Right lung (tissue), 10 donors: ENCODE data around the gene C1orf174. TPM values are rescaled to one million over a fixed set of nuclear protein-coding genes. Genes with fewer than 3 reads are reported as not detected.

Experiments used
- DNase-seq, 2 donors: peaks; one replicate each; pipeline ENCODE4 v3.0.0-alpha.2; 2013
- long read RNA-seq, 8 donors: transcript quantifications; one replicate each; lab custom pipeline, GENCODE V29; 2026
- polyA plus RNA-seq, 5 donors: library from polyadenylated mRNA; unstranded; fragments of 120-200 nt; gene quantifications; one replicate each; pipeline versions ENCODE4 v1.2.1 to v1.2.3, GENCODE V29; 2013; ENCODE audit warnings: inconsistent platforms in 1 of 5, low replicate concordance in 1 of 5; ENCODE audit not compliant: insufficient read length in 5 of 5, insufficient read depth in 1 of 5

The C1orf174 gene
- polyA plus RNA-seq, result 10 to 100 TPM; 21.6 to 28.1 (median 23.5) TPM
- long read RNA-seq, donor 1, transcript C1orf174-201 (4 exons, 1,666 nt), result major isoform, 12 of 58 reads
- long read RNA-seq, donor 1, partial matches to known transcripts, result 46 of 58 reads
- long read RNA-seq, donor 1, other reads (novel, unspliced or antisense), result 0 of 58 reads
- long read RNA-seq, donor 2, transcript C1orf174-201 (4 exons, 1,666 nt), result major isoform, 8 of 9 reads
- long read RNA-seq, donor 2, partial matches to known transcripts, result 0 of 9 reads
- long read RNA-seq, donor 2, other reads (novel, unspliced or antisense), result 0 of 9 reads
- long read RNA-seq, donor 3, transcript C1orf174-201 (4 exons, 1,666 nt), result major isoform, 10 of 42 reads
- long read RNA-seq, donor 3, partial matches to known transcripts, result 32 of 42 reads
- long read RNA-seq, donor 3, other reads (novel, unspliced or antisense), result 0 of 42 reads
- long read RNA-seq, donor 4, partial matches to known transcripts, result 25 of 29 reads
- long read RNA-seq, donor 4, other reads (novel, unspliced or antisense), result 0 of 29 reads
- long read RNA-seq, donor 5, transcript C1orf174-201 (4 exons, 1,666 nt), result major isoform, 14 of 14 reads
- long read RNA-seq, donor 5, partial matches to known transcripts, result 0 of 14 reads
- long read RNA-seq, donor 5, other reads (novel, unspliced or antisense), result 0 of 14 reads
- long read RNA-seq, donor 6, transcript C1orf174-201 (4 exons, 1,666 nt), result major isoform, 17 of 17 reads
- long read RNA-seq, donor 6, partial matches to known transcripts, result 0 of 17 reads
- long read RNA-seq, donor 6, other reads (novel, unspliced or antisense), result 0 of 17 reads
- long read RNA-seq, donor 7, transcript C1orf174-201 (4 exons, 1,666 nt), result major isoform, 14 of 14 reads
- long read RNA-seq, donor 7, partial matches to known transcripts, result 0 of 14 reads
- long read RNA-seq, donor 7, other reads (novel, unspliced or antisense), result 0 of 14 reads
- long read RNA-seq, donor 8, partial matches to known transcripts, result 0 of 4 reads
- long read RNA-seq, donor 8, other reads (novel, unspliced or antisense), result 0 of 4 reads

DNA sequence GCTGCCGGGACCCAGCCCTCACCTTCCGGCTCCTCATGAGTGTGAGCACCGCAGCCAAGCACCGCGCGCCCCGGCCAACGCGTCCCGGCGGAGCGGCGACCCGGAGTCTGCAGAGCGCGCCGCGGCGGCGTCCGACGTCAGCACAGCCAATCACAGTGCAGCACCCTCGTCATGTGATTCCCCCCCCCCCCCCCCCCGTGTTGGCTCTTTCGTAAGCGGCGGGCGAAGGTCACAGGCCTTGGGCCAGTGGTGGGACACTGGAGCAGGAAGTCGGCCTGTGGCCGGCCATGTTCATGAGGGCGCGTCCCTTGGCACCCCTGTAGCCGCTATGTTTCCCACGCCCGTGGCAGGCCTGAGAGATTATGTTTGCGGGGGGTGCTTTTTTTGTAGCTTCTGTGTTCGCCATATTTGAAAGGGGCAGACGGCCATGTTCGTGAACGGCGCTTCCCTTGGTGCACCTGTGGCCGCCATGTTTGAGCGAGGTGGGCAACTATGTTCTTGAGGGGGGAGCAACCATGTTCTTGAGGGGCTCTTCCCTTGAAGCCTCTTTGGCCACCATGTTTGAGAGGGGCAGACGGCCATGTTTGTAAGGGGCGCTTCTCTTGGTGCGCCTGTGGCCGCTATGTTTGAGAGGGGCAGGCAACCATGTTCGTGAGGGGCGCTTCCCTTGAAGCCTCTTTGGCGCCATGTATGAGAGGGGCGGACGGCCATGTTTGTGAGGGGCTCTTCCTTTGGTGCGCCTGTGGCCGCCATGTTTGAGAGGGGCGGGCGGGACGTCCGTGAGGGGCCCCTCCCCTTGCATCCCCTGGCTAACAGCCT, at the start of gene C1orf174:
Gene C1orf174 (minus strand): TSS at position 123 of the 819 bp plus-strand sequence. CDS start 86 bp downstream, at position 37.
- DNase-seq, result peak; percentile 98 to 99

DNA sequence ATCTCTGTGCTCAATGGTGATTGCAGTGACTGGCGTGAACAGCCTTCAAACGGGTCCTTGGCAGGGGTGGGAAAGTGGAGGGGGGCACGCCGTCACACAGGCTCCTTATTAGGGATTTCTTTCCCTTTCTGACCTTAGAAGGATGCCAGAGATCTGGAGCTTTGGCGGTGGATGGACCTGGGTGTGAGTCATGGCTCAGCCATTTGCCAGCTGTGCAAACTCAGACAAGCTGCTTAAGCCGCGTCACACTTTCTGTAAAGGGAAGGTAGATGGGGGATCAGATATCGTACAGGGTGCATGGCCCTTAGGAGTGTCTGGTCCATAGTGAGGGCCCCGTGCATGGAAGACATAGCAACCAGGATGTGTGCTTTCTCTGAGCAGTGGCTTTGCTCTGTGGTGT, 48.3 kb upstream of the C1orf174 start:
- DNase-seq, result no peak

DNA sequence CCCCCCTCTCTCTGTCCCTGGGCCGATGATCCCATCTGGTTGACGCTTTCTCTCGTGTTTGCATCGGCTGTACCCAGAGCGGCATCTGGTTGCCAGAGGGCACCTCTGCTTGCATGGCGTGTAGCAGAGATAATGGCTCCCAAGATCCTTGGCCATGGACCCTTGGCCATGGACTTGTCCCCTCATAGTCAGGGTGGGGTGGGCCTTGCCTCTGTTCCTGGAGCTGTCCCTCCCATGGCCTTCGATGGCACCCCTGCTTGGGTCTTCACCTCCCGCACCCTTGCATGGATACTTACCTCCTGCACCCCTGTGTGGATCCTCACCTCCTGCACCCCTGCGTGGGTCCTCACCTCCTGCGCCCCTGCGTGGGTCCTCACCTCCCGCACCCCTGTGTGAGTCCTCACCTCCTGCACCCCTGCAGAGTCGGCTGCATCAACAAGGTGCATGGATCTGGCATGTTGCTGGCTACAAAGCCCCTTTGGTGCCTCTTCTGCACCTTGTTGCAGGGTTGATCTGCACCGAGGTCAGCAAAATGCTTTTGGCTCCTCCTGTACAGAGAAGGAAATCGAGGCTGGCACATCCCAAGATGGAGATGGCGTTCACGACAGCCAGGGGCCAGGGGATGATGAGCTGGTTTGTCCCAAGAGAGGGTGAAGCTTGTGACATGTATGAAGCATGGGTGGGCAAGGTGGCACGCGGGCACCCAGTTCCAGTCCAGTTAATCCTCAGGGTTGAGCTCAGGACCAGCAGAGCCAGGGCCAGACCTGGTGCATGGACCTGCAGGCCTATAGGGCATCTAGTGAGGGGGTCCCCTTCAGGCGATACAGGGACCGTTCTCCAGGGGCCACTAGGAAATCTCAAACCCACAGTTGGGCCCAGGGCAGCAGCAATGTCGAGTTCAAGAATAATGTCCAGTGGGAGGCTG, 46.1 kb upstream of the C1orf174 start:
- no peak for DNase-seq

DNA sequence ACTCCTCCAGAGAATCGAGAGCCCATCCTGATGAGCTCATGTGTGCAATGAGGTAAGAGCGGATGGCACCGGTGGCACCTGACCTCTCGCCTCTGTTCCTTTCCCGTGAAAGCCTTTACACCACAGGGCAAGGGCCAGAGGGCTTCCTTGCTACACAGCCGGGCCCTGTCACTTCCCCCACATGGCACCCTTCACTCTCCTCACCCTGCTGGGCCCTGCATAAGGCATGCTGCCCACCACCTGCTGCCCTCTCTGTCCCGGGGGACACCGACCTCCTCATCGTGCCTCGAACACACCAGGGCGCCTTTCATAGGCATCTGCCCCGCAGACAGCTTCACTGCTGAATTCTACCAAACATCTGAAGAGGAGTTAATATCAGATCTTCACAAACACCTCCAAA, 45.1 kb upstream of the C1orf174 start:
- DNase-seq, result no peak

DNA sequence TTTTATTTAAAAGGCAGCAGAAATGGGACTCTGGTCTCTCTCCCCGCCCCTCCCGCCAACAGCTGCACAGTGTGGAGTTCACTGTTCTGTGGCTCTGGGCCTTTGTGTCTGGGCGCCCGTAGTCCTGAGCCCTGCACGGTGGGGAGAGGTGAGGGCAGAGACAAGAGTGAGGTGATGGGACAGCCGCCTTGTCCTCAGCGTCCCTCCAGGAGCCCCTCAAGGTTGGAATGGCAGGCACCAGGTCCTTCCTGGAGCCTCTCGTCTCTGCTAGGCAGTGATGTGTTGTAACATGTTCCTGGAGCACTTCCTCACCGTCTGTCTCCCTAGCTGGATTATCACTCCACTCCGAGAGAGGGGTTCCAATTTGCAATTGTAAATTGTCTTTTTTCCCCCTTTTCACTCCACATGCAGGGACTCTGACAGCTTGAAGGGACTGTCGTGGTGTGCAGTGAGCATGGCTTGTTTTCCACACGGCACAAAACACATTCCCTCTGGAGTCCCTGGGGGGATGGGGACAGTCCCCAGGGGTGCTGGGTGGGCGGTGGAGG, 44.6 kb upstream of the C1orf174 start:
- no peak for DNase-seq

DNA sequence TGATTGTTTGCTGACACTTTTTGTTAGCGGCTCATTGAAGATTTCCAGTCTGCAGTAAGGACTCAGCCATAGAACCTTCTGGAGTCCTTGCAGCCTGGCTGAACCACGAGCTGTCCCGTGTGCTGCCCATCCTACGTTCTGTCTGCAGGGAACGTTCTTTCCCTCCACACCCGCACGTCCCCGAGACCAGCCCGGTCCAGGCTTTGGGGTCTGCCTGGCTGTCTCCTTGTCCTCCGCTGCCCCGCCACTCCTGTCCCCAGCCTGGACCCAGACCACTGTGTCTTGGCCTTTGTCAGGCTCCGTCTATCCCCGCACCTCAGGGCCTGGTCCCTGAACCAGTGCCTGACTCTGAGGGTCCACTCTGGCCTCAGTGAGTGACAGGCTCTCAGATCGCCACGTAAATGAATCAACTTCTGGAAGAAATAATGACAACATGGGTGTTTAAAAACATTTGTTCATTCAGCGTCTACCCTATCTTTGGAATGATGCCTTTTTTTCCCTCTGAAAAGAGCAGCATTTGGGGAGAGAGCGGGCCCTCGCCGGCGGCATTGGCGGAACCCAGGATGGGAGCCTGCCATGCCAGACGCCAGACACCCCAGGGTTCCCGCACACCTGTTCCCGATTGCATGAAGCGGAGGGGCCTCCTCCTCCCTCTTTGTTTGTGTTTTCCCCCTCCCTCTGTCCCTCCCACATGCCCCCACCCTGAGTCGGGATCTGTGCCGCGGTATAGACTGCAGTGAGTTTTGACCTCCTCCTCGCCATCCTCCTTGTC, 43.9 kb upstream of the C1orf174 start:
- DNase-seq, result no peak

DNA sequence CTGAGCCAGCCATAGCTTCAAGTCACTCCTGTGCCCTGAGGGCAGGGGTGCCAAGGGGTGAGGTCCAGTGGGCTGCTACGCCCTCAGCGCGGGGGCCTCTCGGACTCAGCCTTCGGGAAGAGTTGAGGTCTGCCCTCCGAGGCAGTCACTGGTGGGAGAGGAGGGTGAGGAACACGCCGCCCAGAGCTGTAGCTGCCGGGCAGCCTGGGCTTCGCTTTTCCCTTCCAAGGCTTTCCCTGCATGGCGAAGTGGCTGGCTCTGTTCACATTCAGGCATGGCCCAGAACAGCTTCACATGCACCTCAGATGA, 43.0 kb upstream of the C1orf174 start:
- no peak for DNase-seq

DNA sequence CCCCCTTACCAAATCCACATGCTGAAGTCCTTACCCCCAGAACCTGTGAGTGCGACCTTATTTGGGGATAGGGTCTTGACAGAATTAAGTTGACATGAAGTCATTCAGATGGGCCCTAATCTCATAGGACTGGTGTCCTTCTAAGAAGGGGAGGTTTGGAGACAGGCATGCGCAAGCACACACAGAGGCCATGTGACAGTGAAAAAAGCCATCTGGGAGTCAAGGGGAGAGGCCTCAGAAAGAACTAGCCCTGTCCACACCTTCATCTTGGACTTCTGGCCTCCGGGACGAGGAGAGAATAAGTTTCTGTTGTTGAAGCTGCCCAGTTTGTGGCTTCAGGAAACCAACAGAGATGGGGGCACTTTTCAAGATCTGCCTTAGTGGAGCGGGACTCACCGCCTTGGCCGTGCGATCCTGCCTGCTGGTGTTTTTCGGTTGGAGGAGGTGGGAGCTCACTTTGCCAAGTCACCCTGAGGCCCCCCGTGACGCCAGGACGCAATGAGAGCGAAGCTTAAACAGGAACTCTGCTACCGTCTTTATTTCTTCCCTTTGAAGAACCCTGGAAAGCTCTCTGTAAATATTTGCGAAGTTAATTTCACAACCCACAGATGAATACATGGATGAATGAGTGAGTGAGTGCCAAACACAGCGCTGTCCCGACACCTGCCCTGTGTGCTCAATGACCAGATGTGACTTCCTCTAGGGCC, 42.5 kb upstream of the C1orf174 start:
- no peak for DNase-seq

DNA sequence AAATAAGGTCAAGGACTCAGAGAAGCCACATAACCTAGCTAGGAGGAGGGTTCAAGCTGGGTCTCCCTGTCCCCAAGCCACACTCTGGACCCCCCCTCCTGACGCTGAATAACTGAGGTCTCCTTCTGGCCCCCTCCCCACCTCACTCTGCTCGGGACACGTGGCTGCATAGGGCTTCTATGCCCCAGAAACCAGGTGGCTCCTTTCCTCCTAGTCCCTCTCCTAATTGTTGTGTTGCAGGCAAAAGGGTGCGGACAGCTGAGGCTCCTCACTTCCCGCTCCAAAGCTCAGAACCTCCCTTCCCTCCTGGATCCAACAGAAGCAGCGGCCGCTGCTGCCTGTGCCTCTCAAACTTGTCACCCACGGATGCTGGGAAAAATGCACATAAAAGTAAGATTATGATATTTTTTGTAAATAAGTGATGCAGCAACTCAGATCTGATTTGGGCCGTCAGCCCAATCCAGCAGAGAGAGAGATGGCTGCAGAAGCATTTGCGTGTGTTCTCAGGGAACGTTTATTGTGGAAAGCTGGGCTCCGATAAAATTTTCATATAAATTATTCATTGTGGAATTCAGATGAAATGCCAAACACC, 40.8 kb upstream of the C1orf174 start:
- DNase-seq, result no peak

DNA sequence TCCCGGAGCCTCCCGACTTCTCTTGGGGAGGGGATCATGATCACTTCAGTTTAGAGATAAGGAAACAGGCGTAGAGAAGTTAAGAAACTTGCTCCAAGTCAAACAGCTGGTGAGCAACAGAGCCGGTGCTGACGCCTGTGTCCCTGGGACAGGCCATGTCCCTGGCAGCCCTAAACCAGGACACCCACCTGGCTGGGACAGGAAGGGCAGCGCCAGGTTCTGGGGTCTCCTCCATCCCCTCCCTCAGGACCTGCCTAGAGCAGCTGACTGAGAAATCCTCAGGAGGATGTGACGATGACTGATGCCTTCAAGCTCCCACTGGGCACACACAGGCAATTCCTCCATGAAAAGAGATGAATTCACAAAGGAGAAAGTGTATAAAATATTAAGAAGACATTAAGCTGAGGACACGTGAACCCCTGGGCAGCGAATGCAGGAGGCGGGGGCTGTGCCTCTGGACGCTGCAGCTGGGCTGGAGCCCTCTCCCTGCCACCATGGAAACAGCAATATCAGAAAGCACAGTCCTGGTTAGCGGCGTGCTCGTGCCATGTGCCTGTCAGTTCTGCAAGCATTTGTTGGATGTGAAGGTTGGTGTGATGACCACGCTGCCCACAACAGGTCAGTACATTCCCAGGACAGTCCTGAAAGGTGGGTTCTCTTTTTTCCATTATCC, 40.1 kb upstream of the C1orf174 start:
- DNase-seq, result peak in 1 of 2 donors; percentile 15

DNA sequence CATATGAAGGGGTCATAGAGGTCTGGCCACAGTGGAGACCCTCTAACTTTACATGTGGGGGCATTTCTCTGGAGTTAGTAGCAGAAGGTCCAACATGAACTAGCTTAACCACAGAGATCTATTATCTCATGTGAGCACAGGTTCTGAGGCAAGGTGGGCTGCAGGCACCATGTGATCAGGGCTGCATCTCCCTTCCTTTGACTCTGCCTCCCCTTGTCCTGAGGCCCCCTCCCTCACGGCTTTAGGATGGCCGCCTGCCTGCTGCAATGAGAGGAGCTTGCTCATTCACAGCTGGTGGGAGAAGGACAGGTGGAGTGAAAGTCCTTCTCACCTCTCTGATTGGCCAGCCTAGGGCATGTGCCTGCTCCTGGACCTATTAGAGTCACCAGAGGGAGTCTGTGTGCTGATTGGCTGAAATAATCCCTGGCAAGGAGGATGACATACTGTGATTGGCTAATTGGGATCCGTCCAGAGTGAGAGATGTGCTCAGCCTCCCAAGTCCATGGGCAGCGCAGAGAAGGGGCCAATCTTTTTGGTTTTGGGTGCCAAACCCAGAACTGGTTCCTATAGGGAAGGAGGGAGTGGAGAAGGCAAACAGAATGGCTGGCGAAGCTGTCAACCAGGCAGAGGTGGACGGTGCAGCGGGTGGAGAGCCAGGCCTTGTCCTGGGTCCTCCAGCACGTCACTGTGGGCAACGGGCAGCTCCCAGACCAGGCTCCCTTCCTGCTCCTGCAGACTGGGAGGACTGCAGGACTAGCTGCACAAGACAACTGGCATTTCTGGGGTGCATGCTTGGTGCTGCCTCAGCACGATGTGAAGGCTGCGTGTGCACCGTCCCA, 39.4 kb upstream of the C1orf174 start:
- no peak for DNase-seq

DNA sequence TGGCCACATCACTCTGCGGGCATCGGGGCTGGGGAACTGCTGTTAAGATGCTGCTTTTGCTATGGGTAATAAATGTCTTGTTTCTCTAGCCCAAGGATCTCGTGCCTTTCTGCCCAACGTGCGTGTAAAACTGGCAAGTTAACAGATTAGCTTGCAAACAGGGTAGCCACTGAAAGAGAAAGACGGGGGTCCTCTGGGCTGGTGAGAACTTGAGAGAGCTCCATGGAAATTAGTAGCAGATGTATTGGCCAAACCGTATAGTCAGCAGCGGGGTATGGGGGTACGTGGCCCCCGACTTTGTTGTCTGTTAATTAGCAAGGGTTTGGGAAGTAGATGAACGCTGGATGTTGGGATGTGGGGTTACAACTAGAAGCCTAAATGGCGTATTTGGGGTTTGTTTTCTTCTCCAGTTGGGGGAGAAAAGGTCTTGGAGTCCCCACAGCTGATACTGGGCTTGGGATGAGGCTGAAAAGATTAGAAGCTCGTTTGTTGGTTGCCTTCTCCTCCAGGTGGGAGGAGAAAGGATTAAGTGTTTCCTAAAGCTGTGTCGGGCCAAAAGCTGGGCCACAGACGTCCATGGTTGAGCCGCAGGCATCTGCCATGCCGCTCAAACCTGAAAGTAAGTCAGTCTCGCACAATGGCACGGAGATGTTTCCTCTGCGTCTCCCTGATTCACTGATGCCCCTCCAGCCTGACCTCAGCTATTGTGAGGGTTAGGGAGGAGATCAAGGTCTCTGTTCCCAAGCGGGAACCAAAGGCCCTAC, 32.3 kb upstream of the C1orf174 start:
- no peak for DNase-seq

DNA sequence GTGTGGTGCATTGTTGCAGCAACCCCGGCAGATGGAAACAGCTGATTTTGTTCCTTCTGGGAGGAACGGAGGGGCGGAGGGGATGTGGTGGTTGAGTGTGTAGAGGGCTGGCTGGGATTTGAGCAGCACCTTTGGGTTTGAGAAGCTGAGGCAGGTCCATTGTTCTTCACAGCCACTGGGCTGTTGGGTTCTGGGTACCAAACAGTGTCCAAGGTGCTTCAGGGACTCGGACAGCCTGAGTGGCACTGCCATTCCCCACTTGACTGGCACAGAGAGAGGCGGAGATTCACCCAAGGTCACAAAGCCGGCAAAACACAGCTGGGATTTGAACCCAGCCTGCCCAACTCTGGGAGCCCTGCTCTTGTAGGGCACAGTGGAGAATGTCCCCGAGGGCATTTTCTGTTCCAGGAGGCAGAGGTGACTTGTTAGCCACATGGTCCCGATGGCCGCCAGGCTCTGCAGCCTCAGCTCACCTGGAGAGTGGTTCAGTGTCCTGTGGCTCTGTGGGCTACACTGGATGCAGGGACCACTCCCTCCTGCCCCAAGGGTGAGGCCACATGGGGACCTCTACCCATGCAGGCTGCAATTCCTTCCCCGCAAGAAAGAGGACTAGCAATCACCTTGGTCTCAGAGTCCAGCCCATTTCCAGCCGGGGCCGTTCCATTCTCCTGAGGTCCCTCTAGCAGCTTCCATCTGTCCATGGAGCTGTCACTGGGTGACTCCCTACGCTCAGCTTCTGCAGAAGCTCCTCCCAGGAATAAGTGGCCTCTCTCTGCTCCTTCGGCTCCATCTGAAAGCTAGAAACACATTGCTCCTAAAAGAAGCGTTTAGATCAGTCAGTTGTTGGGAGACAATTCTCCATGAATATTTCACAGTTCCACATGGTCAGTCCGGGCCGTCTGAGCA, 31.2 kb upstream of the C1orf174 start:
- no peak for DNase-seq

DNA sequence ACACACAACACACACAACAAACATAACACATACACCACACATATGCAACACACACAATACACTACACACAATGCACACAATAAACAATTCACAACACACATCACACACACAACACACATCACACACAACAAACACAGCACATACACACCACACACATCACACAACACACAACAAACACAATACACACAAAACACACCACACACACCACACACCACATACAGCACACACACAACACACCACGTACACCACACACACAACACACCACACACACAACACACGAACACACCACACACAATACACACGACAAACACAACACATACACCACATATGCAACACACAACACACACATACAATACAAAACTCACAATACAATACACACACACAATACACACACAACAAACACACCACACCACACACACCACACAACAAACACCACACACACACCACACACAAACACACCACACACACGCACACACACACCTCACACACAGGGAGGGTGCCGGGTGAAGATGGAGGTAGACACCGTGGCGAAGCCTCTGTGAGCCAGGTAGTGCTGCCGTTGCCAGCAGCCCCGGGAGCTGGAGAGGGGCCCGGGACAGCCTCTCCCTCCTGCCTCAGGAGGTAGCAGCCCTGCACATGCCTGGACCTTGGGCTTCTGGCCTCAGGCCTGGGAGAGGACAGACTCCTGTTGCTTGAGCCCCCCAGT, 30.4 kb upstream of the C1orf174 start:
- DNase-seq, result no peak
